ENCODE measurements around the gene CDC6.

CDC6 gene

GRCh38 chr17:40265337-40265736 lies 22.3 kb upstream of the CDC6 start:
- TF ChIP-seq CTCF (conservative IDR thresholded peaks at IDR 0.05; ENCODE audit: control insufficient read depth, insufficient read depth, low read depth, low read length) = no peak

GRCh38 chr17:40266882-40267281 lies 20.8 kb upstream of the CDC6 start:
- H3K4me3 ChIP-seq (ENCODE audit: control insufficient read depth, low read depth, low read length) = no peak overlapping the region
- DNase-seq (ENCODE audit: low read depth) = no peak
- TF ChIP-seq CTCF (conservative IDR thresholded peaks at IDR 0.05; ENCODE audit: control insufficient read depth, insufficient read depth, low read depth, low read length) = no peak

More at GRCh38 chr17:40265337-40265736, 22.3 kb upstream of the CDC6 start:
- H3K4me3 ChIP-seq (ENCODE audit: control insufficient read depth, low read depth, low read length) = no peak overlapping the region
- no peak for DNase-seq (ENCODE audit: low read depth)

- TF ChIP-seq CTCF (conservative IDR thresholded peaks at IDR 0.05; ENCODE audit: control insufficient read depth, insufficient read depth, low read depth, low read length) = no peak
- DNase-seq (ENCODE audit: low read depth) = no peak
- no peak overlapping the region for H3K4me3 ChIP-seq (ENCODE audit: control insufficient read depth, low read depth, low read length)
These were observed 19.5 kb upstream of the CDC6 start for GRCh38 chr17:40268141-40268712.

- no peak overlapping the region for H3K4me3 ChIP-seq (ENCODE audit: control insufficient read depth, low read depth, low read length)
- no peak for DNase-seq (ENCODE audit: low read depth)
- TF ChIP-seq CTCF (conservative IDR thresholded peaks at IDR 0.05; ENCODE audit: control insufficient read depth, insufficient read depth, low read depth, low read length) = no peak
These were observed 9.3 kb upstream of the CDC6 start for GRCh38 chr17:40278414-40278813.

- TF ChIP-seq CTCF (conservative IDR thresholded peaks at IDR 0.05; ENCODE audit: control insufficient read depth, insufficient read depth, low read depth, low read length) = no peak
- no peak for DNase-seq (ENCODE audit: low read depth)
- no peak overlapping the region for H3K4me3 ChIP-seq (ENCODE audit: control insufficient read depth, low read depth, low read length)
These were observed 8.3 kb upstream of the CDC6 start for GRCh38 chr17:40279402-40279801.

- TF ChIP-seq CTCF (conservative IDR thresholded peaks at IDR 0.05; ENCODE audit: control insufficient read depth, insufficient read depth, low read depth, low read length) = no peak
- no peak overlapping the region for H3K4me3 ChIP-seq (ENCODE audit: control insufficient read depth, low read depth, low read length)
- DNase-seq (ENCODE audit: low read depth) = no peak
These were observed 6.0 kb upstream of the CDC6 start for GRCh38 chr17:40281663-40282062.

GRCh38 chr17:40283662-40284061 lies 4.0 kb upstream of the CDC6 start:
- peak overlapping the region; percentile 30 for H3K4me3 ChIP-seq (ENCODE audit: control insufficient read depth, low read depth, low read length)
- peak; percentile 96 for DNase-seq (ENCODE audit: low read depth)
- no peak for TF ChIP-seq CTCF (conservative IDR thresholded peaks at IDR 0.05; ENCODE audit: control insufficient read depth, insufficient read depth, low read depth, low read length)

Data from fibroblast of mammary gland (primary cell).